AG04449 (cell line): ENCODE data around the gene TP53AIP1.

Experiments used
- CTCF ChIA-PET: fragments of 350-600 bp; formaldehyde crosslinking; extraction: SDS; loops from one replicate; lab custom pipeline; 2021; ENCODE audit warnings: antibody characterized with exemption; lab: Yijun Ruan, JAX
- POLR2A ChIA-PET: fragments of 400-600, 350-600 bp; formaldehyde crosslinking; extraction: SDS; loops from one replicate; lab custom pipeline; 2020; ENCODE audit warnings: antibody characterized with exemption, inconsistent platforms; lab: Yijun Ruan, JAX
- DNase-seq: peaks from one replicate; pipeline ENCODE4 v3.0.0-alpha.2; 2010; ENCODE audit warnings: low read depth, low spot score
- H3K4me3 ChIP-seq: 2 replicates; pipeline ENCODE4 v1.5.1; 2011; ENCODE audit warnings: low read depth, mild to moderate bottlenecking, control low read depth, low read length
- TF ChIP-seq, protein P1 (sequence below): IDR thresholded peaks from one replicate; pipeline ENCODE4 v1.5.1; 2011; ENCODE audit warnings: mild to moderate bottlenecking, moderate library complexity, low read length, control low read depth, inconsistent platforms; ENCODE audit not compliant: insufficient read depth; ENCODE audit errors: missing control alignments

The TP53AIP1 gene

DNA sequence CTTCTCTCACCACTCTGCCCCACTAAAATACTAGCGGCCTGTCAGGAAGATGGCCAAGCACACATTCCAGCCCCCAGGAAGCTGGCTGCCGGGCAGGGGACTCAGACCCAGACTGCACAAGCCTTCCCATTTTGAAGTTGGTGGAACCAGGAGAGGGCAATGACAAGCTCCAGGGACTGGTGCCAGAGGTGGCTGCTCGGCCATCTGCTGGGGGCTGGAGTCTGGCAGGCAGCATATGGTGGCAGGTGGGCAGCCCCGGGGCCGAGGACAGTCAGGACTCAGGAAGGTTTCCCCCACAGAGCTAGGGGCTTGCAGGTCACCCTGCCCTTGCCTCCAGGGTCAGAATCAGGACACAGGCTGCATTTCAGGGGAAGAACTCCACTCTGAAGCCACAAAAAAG is 28.9 kb downstream of the TP53AIP1 start:
- no peak for DNase-seq
- CTCF ChIA-PET = interaction anchor here (2.3 kb wide), 1 partner anchor 35 kb away, joined by 6 read pairs; no protein-coding TSS in a partner anchor
- no peak overlapping the region for H3K4me3 ChIP-seq
- TF ChIP-seq, protein P1, sequence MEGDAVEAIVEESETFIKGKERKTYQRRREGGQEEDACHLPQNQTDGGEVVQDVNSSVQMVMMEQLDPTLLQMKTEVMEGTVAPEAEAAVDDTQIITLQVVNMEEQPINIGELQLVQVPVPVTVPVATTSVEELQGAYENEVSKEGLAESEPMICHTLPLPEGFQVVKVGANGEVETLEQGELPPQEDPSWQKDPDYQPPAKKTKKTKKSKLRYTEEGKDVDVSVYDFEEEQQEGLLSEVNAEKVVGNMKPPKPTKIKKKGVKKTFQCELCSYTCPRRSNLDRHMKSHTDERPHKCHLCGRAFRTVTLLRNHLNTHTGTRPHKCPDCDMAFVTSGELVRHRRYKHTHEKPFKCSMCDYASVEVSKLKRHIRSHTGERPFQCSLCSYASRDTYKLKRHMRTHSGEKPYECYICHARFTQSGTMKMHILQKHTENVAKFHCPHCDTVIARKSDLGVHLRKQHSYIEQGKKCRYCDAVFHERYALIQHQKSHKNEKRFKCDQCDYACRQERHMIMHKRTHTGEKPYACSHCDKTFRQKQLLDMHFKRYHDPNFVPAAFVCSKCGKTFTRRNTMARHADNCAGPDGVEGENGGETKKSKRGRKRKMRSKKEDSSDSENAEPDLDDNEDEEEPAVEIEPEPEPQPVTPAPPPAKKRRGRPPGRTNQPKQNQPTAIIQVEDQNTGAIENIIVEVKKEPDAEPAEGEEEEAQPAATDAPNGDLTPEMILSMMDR = no peak
- POLR2A ChIA-PET = no interaction called here

DNA sequence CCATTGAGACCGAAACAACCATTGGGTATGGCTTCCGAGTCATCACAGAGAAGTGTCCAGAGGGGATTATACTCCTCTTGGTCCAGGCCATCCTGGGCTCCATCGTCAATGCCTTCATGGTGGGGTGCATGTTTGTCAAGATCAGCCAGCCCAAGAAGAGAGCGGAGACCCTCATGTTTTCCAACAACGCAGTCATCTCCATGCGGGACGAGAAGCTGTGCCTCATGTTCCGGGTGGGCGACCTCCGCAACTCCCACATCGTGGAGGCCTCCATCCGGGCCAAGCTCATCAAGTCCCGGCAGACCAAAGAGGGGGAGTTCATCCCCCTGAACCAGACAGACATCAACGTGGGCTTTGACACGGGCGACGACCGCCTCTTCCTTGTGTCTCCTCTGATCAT is 31.0 kb downstream of the TP53AIP1 start:
- no peak for DNase-seq
- H3K4me3 ChIP-seq = no peak overlapping the region
- TF ChIP-seq, protein P1 = no peak
- POLR2A ChIA-PET = no interaction called here
- CTCF ChIA-PET = no interaction called here

DNA sequence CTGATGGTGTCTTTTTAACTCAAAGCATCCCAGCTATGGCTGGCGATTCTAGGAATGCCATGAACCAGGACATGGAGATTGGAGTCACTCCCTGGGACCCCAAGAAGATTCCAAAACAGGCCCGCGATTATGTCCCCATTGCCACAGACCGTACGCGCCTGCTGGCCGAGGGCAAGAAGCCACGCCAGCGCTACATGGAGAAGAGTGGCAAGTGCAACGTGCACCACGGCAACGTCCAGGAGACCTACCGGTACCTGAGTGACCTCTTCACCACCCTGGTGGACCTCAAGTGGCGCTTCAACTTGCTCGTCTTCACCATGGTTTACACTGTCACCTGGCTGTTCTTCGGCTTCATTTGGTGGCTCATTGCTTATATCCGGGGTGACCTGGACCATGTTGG is 31.4 kb downstream of the TP53AIP1 start:
- CTCF ChIA-PET = no interaction called here
- no peak for DNase-seq
- TF ChIP-seq, protein P1 = no peak
- H3K4me3 ChIP-seq = no peak overlapping the region
- POLR2A ChIA-PET = no interaction called here

DNA sequence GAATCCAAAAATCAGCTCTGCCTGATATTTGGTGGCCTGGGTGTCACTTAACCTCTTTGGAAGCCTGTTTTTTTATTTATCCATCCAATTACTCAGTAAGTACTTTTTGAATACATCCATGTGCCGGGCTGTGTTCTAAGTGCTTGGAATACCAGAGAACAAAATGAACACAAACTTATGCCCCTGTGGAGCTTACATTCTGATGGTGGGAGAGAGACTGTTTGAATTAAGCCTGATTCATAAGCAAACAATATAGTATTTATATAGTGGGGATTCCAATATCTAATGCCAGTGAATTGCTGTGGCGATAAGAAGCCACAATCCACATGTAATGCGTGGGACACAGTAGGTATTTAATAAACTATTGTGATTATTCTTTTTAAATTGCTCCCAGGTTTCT is 32.1 kb downstream of the TP53AIP1 start:
- TF ChIP-seq, protein P1 = no peak
- ChIA-PET CTCF (interaction anchor here (1.4 to 5.2 kb wide), 5 partner anchors 14 to 840 kb away, joined by 3 to 50 read pairs (median 9); no protein-coding TSS in a partner anchor), POLR2A (no interaction called here)
- no peak for DNase-seq
- H3K4me3 ChIP-seq = no peak overlapping the region

DNA sequence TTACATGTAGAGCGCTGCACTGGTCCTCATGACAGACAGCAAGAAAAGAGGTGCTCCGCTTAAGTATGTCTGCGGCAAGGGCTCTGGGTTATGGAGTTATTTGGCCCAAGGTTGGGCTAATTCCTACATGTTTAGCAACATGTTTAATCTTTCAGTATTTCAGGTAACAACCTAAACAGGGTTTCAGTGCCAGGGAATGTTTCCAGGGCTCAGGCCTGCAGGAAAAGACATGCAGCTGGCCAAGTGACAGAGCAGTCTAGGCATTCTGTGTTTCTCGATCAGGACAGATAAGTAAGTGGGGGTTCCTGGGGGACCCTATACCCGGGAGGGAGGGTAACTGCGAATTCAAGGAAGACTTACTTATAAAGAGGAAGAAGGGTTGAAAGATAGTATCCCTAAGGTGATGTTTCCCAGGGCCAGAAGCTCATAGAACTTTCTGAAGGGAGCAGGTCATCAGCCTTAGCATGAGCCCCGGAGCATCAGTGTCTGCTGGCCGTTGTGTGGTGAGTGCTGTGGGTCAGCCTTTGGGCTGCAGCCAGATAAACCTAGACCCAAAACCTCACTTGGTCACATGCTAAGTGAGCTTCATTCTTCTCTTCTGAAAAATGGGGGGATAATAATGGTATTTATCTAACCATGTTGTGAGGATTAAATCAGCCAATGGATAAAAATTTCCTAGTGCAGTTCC is 33.1 kb downstream of the TP53AIP1 start:
- ChIA-PET POLR2A (no interaction called here), CTCF (interaction anchor here (1.4 to 5.2 kb wide), 5 partner anchors 15 to 841 kb away, joined by 3 to 50 read pairs (median 9); no protein-coding TSS in a partner anchor)
- no peak for DNase-seq
- H3K4me3 ChIP-seq = no peak overlapping the region
- TF ChIP-seq, protein P1 = no peak

DNA sequence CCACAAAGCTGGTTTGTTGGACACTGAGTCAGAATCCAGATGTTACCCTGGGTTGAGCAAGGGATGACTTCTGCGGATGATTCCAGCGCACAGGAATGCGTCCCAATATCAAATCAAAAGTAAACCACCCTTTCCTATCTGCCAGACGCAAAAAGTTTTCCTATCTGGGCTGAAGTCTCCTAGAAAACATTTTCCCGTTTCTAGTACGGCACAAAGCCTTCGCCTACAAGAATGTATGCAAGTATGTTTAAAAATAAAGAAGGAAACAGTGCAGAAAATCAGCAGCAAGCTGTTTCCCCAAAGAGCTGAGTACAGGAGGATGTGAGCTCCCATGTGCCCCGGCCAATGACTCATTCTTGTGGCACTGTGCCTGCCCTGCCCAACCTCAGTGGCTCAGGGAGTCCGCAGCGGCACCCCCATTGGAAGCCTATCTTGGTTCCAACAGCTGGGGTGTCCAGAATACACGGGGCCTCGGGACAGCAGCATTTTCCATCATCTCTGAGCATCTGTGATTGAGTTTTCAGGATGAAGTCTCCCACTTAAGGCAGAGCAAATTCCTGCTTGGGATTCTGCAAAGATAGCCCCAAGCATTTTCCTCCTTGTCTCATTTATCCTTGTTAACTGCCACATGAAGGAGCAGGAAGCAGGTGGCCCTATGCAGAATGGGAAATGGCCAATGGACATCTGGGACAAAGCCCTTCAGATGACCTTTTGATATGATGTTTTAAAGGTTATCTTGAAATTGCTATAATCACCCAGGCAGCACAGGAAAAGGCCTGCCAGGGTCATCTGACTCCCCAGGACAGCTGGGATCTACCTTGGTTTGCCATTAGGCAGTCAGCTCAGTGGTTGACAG is 34.1 kb downstream of the TP53AIP1 start:
- POLR2A ChIA-PET = no interaction called here
- no peak for DNase-seq
- TF ChIP-seq, protein P1 = no peak
- H3K4me3 ChIP-seq = no peak overlapping the region
- CTCF ChIA-PET = interaction anchor here (2.2 to 5.2 kb wide), 6 partner anchors 9 to 48 kb away, joined by 7 to 50 read pairs (median 14); no protein-coding TSS in a partner anchor
